Measurements from ENCODE around the gene TEPSIN. TPM values are rescaled to one million over a fixed set of nuclear protein-coding genes. Genes with fewer than 3 reads are reported as not detected.

TEPSIN gene
- total and polyA plus RNA-seq, 2 of the 8 experiments (the other 6 are each of a cell fraction or from before 2014, with no cell fraction given), result 22.9 to 28.0 TPM

DNA sequence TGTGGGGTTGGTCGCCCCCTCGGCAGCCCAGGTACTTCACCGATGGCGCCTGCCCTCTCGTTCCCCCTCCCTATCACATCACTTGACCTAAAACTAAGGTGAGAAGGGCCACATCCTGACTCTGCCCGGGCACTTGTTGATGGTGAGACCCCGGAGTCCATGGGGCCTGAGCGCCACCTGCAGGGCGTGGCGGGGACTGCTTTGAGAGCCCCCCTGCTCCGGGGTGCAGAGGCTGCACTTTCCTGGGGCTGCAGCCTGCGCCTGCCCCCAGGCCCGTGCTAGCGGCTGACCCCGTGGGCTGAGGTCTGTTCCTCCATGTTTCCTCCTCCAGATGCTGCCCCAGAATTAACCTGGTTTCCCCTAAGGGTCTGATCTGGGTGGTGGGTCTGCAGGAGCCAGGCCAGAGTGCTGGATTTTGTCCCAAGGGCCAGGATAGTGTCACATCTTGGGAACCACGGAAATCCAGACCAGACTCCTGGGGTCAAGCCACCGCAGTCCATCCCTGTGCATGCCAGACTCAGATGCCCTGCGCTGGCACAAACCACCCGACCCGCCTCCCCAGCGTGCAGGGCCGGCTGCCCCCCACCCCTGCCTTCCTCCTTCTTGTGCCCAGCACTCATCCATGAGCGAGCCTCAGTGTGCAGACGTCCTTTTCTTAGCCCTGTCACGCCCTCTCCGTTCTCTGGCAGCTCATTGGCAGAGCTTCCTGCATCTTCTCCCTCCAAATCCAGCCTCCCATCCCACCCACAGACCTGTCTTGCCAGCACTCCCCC lies 3.0 kb upstream of the TEPSIN start:
- POLR2A ChIA-PET (ENCODE audit: partially characterized antibody), result interaction anchor here (0.7 to 1.3 kb wide), 5 partner anchors 9 to 277 kb away, joined by 3 to 4 read pairs (median 3); no protein-coding TSS in a partner anchor
- no peak overlapping the region for H3K56ac ChIP-seq (replicated peaks; ENCODE audit: insufficient read length, low read depth, low read length)
- no peak overlapping the region for H3K23ac ChIP-seq (ENCODE audit: insufficient read length)
- no peak overlapping the region for H2BK5ac ChIP-seq (ENCODE audit: low read depth, low read length)
- peak overlapping the region; percentile 65; the same call in 1 of the 2 replicates for H4K8ac ChIP-seq (ENCODE audit: extremely low read depth, insufficient read depth, low read length)
- H3K23me2 ChIP-seq (ENCODE audit: low read depth, low read length), result peaks cover 8% of the 10 kb centered on the region; the same call in 1 of the 2 replicates
- H3K18ac ChIP-seq (ENCODE audit: extremely low read depth, low read length), result no peak overlapping the region
- no peak overlapping the region for H4K91ac ChIP-seq (replicated peaks; ENCODE audit: insufficient read length, low read length)
- H3K79me2 ChIP-seq (ENCODE audit: control insufficient read depth in 1 of 2, insufficient read depth in 2 of 2, low read length in 2 of 2), result peaks cover 0 to 23% of the 10 kb centered on the region in 2 experiments; a peak in 2 of 4 replicates
- H3K9me3 ChIP-seq (ENCODE audit: insufficient read depth in 2 of 2, low read depth in 1 of 2, low read length in 1 of 2), result no peaks in the 10 kb centered on the region
- no peak overlapping the region for H2AK5ac ChIP-seq (ENCODE audit: low read depth, low read length)
- H3K27me3 ChIP-seq (replicated peaks in 1 of 4; ENCODE audit: control insufficient read depth in 3 of 4, extremely low read depth in 1 of 4, insufficient read depth in 3 of 4, low read length in 3 of 4), result no peaks in the 10 kb centered on the region
- H2BK15ac ChIP-seq (ENCODE audit: low read length), result no peak overlapping the region
- no peak overlapping the region for H2AFZ ChIP-seq (ENCODE audit: low read length)
- H2BK120ac ChIP-seq (replicated peaks; ENCODE audit: low read depth, low read length), result no peak overlapping the region
- no peak overlapping the region for H2BK12ac ChIP-seq (ENCODE audit: low read depth, low read length)
- WGBS, 2 experiments (ENCODE audit: extremely low coverage in 1 of 2, insufficient coverage in 1 of 2, insufficient read length in 1 of 2, insufficient replicate concordance in 2 of 2, low coverage in 1 of 2, low lambda C conversion rate in 2 of 2, missing lambda C conversion rate in 1 of 2), result 63% methylated on average over 24 of the region's 26 CpGs; no CpG with 5 or more reads in 1 of the 2 experiments
- no peak overlapping the region for H3K27ac ChIP-seq (ENCODE audit: low read depth, low read length)
- H3K79me1 ChIP-seq (ENCODE audit: low read depth, low read length), result peaks cover 7% of the 10 kb centered on the region
- FAIRE-seq (no peak), DNase-seq (ENCODE audit: low read depth in 1 of 2, low spot score in 2 of 2) (peak; percentile 50 to 97)
- no peak overlapping the region for H3K4ac ChIP-seq (replicated peaks; ENCODE audit: insufficient read length, low read depth, low read length)
- no peak overlapping the region for H2BK20ac ChIP-seq (ENCODE audit: low read length)
- H3K14ac ChIP-seq (ENCODE audit: insufficient read length), result no peak overlapping the region
- H3K36me3 ChIP-seq (ENCODE audit: control insufficient read depth in 2 of 4, insufficient read depth in 4 of 4, low read length in 3 of 4), result no peaks in the 10 kb centered on the region; a peak in 1 of 8 replicates
- H3K4me1 ChIP-seq (replicated peaks in 1 of 4; ENCODE audit: control insufficient read depth in 3 of 4, insufficient read depth in 4 of 4, low read length in 3 of 4), result peaks cover 0 to 12% (median 9%) of the 10 kb centered on the region in 4 experiments; a peak in 5 of 7 replicates
- H3K4me2 ChIP-seq (ENCODE audit: insufficient read depth in 1 of 2, low read depth in 2 of 2, low read length in 2 of 2), result no peak overlapping the region
- H4K20me1 ChIP-seq (replicated peaks in 1 of 2; ENCODE audit: control insufficient read depth in 1 of 2, insufficient read depth in 2 of 2, low read length in 2 of 2), result peaks cover 14 to 22% of the 10 kb centered on the region in 2 experiments
- H4K5ac ChIP-seq (ENCODE audit: insufficient read length, low read depth, low read length), result no peak overlapping the region
- no peak overlapping the region for H3K4me3 ChIP-seq (ENCODE audit: extremely low read depth in 1 of 4, insufficient read depth in 2 of 4, low read depth in 3 of 4, low read length in 4 of 4)
- no peak overlapping the region for H3K9ac ChIP-seq (replicated peaks in 1 of 4; ENCODE audit: extremely low read depth in 1 of 4, low read depth in 3 of 4, low read length in 3 of 4)
- CTCF ChIA-PET (ENCODE audit: partially characterized antibody), result interaction anchor here (0.9 to 1.3 kb wide), 5 partner anchors 12 to 99 kb away, joined by 3 to 7 read pairs (median 4); no protein-coding TSS in a partner anchor
- TF ChIP-seq POLR2A (IDR thresholded peaks at IDR 0.05; ENCODE audit: control extremely low read depth in 1 of 2, low read depth in 2 of 2, low read length in 2 of 2), result peak in 1 of 2 experiments; percentile 56; a peak in 2 of 3 replicates
- TF ChIP-seq NRF1 (IDR thresholded peaks at IDR 0.05; ENCODE audit: low read depth, low read length), result no peak
- peak; percentile 61; the same call in 1 of the 2 replicates for TF ChIP-seq YY1 (IDR thresholded peaks at IDR 0.05; ENCODE audit: low read depth, low read length)
- no peak for TF ChIP-seq RBBP5 (IDR thresholded peaks at IDR 0.05; ENCODE audit: borderline replicate concordance, low read depth, low read length)
- peak; percentile 39 for TF ChIP-seq NANOG (IDR thresholded peaks at IDR 0.05; ENCODE audit: insufficient read depth, low read depth, low read length, poor library complexity, severe bottlenecking)

All from H1 (cell line).